SK-N-MC (cell line): Measurements from ENCODE around the gene CDK11B.

Source experiments
- EZH2 ChIP-seq: fragments of 200-600 bp; sonication (generic); IDR thresholded peaks from one replicate; pipeline ENCODE4 v1.6.1; 2017; ENCODE audit warnings: antibody characterized with exemption
- POLR2AphosphoS5 ChIP-seq: IDR thresholded peaks from 2 replicates; pipeline ENCODE4 v1.6.1; 2012; ENCODE audit warnings: mild to moderate bottlenecking, low read depth, low read length, borderline replicate concordance

GRCh38 chr1:1599030-1599934, 59.5 kb downstream of the CDK11B start:
- TF ChIP-seq POLR2AphosphoS5 = no peak
- no peak for TF ChIP-seq EZH2
